ENCODE measurements around the gene EZH2.

- TF ChIP-seq CTCF (IDR thresholded peaks at IDR 0.05) (no peak), POLR2A (IDR thresholded peaks at IDR 0.05) (no peak)
Measured at GRCh38 chr7:148927123-148928045, 43.3 kb upstream of the EZH2 start.

Measured in right lobe of liver (tissue), 4 donors.